AG20443 (cell line): ENCODE results near the gene AMD1.
"Not testable (repeated sequence)": the region's sequence is repeated elsewhere in the genome, so short reads cannot be mapped to it uniquely, and the experiment has no call there.

Source experiments
- DNase-seq: peaks from one replicate; pipeline ENCODE4 v3.0.0; 2012; ENCODE audit warnings: low spot score, mixed read lengths

AMD1 gene

DNA sequence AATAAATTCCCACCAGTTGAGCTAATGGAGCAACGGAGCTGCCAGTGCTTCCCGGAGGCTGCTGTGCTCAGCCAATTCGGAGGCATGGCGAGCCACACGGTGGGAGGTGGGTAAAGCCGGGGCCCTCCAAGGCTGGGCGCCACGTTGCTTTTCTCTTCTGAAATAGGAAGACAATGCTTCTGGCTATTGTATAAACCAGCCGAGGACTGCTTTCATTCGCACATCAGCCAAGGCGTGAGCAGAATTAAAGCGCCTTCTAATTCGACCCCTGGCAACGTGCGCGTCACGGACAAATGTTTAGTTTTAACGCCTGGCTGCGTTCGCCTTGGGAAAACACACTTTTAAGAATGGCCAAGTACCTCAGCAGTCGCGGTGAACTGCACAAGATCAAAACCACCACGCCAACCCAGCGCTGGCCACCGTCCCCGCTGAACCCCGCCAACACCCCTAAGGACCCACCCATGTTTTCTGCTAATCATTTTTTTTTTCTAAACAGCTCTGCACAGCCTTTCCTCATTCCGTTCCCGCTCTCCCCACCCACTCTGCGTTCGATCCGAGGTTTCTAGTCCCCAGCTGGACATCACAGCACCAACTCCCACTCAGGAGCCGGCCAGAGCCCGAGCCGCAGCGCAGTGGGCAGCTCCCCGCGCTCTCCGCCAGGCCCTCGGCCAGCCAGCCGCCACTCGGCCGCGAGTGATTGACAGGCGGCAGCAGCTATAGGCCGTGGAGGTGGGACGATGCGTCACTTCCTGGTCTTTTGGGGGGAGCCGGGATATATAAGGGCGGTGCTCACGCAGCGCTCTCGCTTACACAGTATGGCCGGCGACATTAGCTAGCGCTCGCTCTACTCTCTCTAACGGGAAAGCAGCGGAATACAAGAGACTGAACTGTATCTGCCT is at the start of gene AMD1:
Gene AMD1 (plus strand): TSS at position 805 of the 899 bp plus-strand sequence. CDS start 321 bp downstream, outside the sequence.
- peak; percentile 99 for DNase-seq

DNA sequence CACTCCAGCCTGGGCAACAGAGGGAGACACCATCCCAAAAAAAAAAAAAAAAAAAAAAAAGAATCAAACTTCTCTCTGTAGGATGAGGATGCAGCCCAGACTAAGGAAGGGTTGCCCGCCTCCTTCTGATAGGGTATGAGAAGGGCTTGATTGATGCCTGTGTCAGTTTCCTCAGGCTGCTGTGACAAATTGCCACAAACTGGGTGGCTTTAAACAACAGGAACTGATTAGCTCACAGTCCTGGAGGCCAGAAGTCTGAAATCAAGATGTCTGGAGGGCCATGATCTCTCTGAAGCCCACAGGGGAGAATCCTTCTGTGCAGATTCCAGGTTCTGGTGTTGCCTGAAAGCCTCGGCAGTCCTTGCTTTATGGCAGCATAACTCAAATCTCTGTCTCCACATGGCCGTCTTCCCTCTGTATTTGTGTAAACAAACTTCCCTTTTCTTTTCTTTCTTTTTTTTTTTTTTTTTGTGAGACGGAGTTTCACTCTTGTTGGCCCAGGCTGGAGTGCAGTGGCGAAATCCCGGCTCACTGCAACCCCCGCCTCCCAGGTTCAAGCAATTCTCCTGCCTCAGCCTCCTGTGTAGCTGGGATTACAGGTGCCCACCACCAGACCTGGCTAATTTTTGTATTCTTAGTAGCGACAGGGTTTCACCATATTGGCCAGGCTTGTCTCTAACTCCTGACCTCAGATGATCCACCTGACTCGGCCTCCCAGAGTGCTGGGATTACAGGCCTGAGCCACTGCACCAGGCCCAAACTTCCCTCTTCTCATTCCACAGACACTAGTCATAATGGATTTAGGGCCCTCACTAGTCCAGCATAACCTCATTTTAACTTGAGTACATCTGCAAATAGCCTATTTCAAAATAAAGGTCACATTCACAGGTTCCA is 48.1 kb upstream of the AMD1 start:
- DNase-seq, result peak; percentile 9

DNA sequence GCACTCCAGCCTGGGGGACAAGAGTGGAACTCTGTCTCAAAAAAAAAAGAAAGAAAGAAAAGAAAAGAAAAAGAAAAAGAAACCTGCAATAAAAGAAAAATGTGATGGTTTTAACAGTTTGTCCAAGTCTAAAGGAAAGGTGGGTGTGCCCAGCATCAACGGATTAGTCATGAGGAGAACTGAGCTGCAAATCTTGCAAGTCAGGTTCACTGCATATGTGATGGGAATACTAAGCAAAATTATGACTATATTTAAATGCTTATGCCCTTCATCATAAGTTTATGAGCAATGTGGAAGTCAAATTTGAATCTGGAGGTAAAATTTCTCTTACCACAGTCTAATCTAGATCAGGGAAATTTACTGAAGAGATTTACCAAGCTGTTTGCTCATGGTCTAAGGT is 46.2 kb upstream of the AMD1 start:
- peak; percentile 47 for DNase-seq

DNA sequence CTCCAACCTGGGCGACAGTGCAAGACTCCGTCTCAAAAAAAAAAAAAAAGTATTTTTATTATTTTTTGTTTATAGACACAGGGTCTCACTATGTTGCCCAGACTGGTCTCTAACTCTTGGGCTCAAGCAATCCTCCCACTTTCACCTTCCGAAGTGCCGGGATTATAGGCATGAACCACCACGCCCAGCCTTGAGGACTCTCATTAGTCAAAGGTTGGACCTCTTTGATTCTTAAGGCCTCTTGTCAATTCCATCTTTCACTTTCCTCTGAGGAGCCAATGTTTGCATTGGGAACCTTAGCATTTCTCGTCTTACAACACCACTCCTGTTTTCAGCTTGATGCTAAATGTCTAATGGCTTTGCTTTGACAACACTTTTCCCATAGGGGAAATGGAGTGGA is 43.2 kb upstream of the AMD1 start:
- DNase-seq, result no peak

DNA sequence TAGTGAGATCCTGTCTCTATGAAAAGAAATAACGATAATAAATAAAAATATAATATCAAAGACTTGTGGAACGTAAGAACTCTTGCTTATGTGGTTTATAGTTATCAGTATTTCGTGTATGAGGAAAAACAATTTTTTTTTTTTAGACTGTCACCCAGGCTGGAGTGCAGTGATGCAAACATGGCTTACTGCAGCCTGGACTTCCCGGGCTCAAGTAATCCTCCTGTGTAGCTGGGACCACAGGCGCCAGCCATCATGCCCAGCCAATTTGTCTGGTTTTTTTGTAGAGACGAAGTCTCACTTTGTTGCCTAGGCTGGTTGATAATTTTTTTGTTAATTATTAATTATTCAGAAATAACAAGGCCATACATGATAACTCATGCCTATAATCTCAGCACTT is 40.8 kb upstream of the AMD1 start:
- DNase-seq, result no peak

DNA sequence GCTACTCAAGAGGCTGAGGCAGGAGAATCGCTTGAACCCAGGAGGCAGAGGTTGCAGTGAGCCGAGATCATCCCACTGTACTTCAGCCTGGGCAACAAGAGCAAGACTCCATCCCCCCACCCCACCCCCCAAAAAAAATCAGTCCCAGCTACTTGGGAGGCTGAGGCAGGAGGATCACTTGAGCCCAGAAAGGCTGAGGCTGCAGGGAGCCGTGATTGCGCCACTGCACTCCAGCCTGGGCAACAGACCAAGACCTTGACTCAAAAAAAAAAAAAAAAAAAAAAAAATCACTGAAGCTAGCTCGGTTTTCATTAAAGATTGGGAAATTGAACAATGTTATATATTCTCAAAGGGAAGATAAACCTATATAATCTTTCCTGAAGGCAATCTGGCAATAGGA is 38.8 kb upstream of the AMD1 start:
- not testable (repeated sequence) for DNase-seq

DNA sequence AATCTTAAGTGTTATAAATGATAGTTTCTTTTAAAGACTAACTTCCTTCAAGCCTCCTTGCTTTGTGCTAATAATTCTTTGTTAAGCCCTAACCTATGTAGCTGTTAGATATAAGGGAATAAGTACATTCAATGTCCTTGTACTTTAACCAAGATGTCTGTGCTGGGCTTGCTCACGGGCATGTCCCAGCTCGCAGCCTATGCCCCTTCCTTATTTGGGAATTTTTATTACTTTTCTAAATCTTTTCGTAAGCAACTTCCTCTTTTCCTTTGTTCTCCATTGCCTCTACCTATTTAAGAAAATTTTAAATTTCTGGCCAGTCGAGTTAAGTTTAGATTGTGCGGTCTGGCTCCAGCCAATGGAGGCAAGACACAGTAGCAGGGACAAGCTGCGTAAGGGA is 33.3 kb upstream of the AMD1 start:
- DNase-seq, result no peak

DNA sequence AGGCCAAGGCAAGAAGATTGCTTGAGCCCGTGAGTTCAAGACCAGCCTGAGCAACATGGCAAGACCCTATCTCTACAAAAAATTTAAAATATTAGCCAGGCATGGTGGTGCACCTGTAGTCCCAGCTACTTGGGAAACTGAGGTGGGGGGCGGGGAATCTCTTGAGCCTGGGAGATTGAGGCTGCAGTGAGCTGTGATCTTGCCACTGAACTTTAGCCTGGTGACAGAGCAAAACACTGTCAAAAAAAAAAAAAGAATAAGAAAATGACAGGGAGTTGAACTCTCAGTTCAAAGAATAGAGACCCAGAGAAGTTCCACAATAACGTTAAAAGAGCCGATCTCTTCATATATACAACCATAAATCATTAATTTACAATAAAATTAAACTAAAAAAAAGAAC is 24.8 kb upstream of the AMD1 start:
- no peak for DNase-seq

DNA sequence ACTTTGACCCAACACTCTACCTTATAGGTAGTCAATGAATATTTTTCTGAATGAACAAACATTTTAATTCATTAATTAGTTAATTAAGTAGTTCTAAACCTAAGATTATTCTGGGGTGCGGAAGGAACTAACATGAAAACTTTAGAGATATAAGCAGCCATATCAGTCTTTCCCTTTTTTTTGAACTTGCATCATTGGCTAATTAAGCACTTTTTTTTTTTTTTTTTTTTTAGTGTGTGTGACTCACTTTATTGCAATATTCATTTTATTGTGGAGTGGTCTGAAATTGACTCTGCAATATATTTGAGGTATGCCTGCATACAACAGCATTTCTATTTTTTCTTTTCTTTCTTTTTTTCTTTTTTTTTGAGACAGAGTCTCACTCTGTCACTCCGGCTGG is 21.8 kb upstream of the AMD1 start:
- no peak for DNase-seq

DNA sequence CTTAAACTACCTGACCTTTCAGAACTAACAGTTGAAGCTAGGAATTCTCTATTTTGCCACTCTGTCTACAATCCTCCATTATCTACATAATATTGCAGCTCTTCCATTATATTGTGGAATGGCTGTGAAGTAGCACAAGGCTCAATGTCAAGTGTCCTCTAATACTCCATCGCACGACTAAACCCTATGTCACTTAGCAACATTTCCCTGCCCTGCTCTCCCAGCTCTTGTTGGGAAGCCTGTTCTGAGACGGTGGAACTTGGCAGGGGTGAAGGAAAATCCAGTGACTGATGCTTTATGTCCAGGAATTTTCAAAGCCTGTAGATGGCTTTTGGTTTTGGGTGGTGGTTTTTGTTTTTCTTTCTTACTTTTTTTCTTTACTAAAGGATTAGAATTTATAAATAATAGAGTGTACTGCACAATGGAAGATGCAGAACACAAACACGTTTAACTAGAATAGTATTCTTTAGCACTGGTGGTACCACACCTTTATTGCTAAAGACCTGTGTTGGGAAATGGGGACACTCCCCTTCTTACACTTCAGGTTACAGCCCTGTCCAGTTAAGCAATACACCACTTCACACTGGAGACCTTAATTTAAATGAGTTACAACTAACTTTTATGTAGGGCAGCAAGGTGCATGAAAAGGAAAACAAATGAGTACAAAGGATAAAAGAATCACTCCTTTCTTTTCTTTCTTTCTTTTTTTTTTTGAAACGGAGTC is 20.7 kb upstream of the AMD1 start:
- DNase-seq, result no peak

DNA sequence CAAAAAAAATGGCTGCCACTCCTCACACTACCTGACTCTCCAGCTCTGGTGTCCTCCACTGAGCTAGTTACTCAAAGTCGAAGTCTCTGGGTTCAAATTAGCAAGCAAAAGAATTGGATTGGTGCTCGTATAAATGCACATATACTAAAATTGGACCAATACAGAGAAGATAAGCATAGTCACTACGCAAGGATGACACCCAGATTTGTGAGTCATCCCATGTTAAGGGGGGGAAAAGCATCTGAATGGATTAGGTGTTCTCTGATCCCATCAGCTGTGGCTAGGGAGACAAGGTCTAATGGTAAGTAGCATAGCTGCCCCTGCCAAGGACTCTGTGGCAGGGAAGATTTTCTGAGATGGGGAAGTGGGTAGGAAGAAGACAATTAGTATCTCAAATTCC is 18.3 kb upstream of the AMD1 start:
- no peak for DNase-seq

DNA sequence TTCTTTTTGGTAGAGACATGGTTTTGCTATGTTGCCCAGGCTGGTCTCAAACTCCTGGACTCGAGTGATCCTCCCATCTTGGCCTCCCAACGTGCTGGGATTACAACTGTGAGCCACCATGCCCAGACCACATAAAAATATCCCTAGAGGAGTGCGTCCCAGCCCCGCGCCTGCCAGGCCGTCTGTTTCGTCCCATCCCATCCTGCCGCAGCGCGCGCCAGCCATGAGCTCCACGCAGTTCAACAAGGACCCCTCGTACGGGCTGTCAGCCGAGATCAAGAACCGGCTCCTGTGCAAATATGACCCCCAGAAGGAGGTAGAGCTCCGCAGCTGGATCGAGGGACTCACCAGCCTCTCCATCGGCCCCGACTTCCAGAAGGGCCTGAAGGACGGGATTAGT is 16.6 kb upstream of the AMD1 start:
- DNase-seq, result no peak

DNA sequence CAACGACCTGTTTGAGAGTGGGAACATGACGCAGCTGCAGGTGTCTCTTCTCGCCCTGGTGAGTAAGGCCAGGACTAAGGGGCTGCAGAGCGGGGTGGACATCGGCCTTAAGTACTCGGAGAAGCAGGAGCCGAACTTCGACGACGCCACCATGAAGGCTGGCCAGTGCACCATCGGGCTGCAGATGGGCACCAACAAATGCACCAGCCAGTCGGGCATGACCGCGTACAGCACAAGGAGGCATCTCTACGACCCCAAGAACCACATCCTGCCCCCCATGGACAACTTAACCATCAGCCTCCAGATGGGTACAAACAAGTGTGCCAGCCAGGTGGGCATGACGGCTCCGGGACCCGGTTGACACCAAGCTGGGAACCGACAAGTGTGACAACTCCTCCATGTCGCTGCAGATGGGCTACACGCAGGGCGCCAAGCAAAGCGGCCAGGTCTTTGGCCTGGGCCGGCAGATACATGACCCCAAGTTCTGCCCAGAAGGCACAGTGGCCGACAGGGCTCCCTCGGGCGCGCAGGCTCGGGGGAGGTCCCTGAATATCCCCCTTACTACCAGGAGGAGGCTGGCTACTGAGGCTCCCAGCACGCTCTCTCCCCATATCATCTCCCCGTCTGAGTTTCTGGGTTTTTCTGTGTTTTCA is 15.9 kb upstream of the AMD1 start:
- no peak for DNase-seq

DNA sequence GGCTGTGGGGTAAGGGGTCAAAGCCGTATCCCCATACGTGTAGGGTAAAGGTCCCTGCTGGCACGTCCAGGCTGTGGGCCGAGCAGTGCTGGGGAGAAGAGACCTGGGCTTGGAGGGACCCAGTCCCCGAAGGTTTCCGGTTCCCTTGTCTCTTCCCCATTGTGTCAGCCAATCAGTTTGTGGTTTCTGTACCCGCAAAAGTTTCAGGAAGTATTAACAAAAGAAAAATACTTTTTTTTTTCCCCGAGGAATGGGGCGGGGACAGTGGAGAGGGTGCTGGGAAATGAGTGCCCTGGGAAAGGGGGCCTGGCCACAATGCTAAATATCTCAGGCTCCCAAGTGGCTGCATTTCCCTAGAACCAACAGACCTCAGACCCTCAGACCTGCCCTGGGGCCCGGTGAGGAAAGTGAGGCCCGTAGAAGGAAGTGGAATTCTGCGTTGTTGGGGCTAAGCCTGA is 15.2 kb upstream of the AMD1 start:
- no peak for DNase-seq

DNA sequence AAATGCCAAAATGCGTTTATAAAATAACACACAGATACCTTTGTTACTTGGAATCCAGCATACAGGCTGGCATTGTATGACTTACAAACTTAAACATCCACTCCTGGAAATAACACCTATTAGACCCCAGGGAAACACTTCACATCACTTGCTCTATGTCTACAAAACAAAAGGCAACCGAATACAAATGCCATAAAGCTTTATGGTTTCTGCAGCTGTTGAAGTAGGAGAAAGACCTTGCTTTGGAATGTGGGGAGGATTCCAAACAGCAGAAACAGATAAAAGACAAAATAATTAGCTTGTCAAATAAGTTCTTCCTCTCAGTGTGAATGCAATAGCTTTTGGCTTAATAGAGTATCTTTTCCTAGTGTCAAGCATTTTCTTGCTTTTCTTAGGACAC is 9.8 kb upstream of the AMD1 start:
- no peak for DNase-seq

DNA sequence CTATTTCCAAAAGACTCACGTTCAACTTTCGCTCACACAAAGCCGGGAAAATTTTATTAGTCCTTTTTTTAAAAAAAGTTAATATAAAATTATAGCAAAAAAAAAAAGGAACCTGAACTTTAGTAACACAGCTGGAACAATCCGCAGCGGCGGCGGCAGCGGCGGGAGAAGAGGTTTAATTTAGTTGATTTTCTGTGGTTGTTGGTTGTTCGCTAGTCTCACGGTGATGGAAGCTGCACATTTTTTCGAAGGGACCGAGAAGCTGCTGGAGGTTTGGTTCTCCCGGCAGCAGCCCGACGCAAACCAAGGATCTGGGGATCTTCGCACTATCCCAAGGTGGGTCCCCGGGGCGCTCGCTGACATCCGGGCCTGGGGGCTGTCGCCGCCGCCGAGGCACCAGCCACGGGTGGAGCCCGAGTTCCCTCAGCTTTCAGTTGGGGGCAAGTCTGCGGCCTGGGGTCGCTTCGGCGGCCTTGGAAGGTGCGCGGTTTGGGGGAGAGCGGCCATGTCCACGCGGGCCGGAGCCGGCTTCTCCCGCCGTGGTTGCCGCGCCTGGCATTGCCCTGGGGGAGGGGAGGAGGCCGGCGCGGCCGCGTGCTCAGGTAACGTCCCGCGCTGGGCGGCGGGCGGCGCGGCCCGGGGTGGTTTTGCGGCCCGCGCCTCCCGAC is 429 bp downstream of the AMD1 start:
- peak; percentile 34 for DNase-seq

DNA sequence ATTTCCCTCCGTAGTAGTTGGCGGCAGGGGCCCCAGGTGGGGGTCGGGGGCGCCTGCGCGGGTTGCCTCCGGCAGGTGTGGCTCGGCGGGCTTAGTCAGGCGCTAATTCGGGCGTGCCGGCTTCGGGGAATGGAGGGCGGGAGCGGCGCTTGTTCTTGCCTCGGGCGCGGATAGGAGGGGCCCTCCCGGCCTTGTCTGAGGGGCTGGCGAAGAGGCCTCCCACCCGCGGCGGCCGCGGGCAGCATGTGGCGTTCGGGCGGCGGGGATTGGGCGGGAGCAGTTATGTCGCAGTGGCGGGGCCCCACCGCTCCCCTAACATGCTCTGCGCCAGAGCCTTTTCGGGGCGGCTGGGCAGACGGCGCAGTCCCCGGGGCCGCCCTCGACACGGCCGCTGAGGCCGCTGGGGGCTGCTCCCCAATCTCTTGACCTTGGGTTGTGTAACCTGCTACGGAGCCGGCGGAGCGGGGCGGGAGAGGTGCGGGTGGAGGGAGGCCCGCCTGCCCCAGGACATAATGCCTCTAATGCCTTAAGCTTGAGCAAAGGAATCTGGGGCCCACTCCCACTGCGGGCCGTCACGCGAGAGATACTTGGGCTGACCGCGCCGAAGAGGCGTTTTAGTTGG is 1.1 kb downstream of the AMD1 start:
- peak; percentile 41 for DNase-seq

DNA sequence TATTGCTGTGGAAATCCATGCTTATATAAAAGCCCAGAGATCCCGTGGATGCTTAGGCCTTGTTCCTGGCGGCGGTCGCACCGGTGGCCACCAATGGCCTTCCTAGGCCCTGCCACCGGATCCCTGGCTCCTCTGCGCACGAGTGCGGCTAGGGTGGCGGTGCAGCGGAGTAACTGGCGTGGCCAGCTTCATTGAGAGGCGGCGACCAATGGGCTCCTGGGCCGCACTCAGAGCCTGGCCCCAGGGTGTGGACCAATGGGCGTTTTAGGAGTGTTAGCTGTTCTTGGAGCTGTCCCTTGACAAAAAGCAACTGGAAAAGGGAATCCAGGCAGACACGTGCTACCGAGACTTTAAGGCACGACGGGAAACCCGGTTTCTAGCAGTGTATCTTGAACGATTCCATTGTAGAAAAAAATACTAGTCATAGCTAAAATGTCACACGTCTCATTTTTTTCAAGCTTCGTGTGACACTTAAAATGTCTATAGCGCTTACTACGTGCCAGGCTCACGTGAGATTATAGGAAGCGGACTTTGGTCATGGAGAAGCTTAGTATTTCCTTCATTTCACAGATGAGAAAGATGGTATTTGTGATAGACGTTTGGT is 1.7 kb downstream of the AMD1 start:
- peak; percentile 91 for DNase-seq

DNA sequence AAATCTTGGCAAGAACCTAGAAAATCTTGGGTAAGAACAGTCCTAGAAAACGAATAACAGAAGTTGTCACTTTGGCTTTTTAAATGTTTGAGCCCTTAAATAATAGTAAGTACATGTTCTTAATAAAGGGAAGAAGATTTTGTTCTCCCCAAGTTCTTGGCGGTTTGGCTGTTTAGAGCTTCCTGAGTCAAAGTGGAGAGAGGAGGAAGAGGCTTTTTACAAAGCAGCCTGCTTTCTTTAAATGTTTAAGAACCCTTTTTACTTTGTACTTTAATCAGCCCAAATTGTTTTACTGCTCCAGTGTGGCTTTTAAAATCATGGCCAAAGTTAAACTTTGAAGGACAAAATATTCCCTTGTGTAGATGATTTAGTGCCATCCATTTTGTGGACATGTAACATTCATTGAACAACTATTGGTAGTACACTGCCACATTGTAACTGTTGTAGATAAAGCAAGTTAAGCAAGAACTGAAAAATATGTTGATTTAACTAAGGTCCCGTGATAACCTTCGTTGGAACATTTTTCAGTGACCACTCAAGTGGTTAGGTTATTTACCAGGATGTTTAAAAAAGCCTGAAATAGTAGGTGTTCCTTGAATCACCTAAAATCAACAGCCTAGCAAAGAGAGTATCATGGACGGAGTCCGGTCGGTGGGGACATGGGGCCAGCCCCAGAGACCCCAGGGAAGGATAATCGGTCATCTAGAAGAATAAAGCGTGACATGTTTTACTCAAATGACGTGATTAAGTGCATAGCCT is 2.4 kb downstream of the AMD1 start:
- no peak for DNase-seq

DNA sequence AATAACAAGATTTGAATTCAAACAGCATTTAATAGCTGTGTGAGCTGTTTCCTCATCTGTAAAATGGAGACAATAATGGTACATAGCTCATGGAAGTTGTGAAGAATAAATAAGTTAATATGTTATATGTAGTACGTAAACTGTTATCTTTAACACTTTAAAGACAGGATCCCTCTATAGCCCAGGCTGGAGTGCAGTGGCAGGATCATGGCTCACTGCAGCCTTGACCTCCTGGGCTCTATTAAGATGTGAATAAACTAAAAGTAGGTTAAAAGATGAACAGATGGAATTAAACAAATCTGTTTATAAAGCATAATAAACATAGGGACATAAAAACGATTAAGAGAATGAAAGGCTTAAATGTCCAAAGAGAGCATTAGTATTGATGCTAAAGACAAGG is 3.0 kb downstream of the AMD1 start:
- DNase-seq, result no peak
